Ovary (tissue), 9 donors: ENCODE data around the gene PLXNA2. TPM values are rescaled to one million over a fixed set of nuclear protein-coding genes. Genes with fewer than 3 reads are reported as not detected.

Experiments used
- DNase-seq, 5 donors: peaks; one replicate each; pipeline ENCODE4 v3.0.0-alpha.2; 2019 to 2020
- H3K27ac ChIP-seq, 2 donors: fragments of 200-600 bp; one replicate each; pipeline versions ENCODE4 v1.5.1 to v1.8.0; 2019 to 2022
- H3K27me3 ChIP-seq: fragments of 200-600 bp; one replicate; pipeline ENCODE4 v1.8.0; 2022
- H3K36me3 ChIP-seq: fragments of 200-600 bp; sonication (generic); one replicate; pipeline ENCODE4 v1.5.1; 2019
- H3K4me1 ChIP-seq: one replicate; pipeline ENCODE4 v1.8.1; 2013; ENCODE audit warnings: mild to moderate bottlenecking, moderate library complexity; ENCODE audit not compliant: insufficient read depth
- H3K4me3 ChIP-seq: fragments of 200-600 bp; sonication (generic); one replicate; pipeline ENCODE4 v1.5.1; 2017
- H3K9me3 ChIP-seq, 2 donors: fragments of 200-600 bp in 1 of 2; sonication (generic) in 1 of 2; one replicate each; pipeline versions ENCODE4 v1.5.1 to v1.8.1; 2013 to 2019; ENCODE audit warnings: mild to moderate bottlenecking in 1 of 2, moderate library complexity in 1 of 2
- EP300 ChIP-seq: sonication (generic); formaldehyde crosslinking; IDR thresholded peaks from one replicate; pipeline ENCODE4 v1.6.1; 2017; ENCODE audit warnings: antibody characterized with exemption
- POLR2A ChIP-seq: fragments of 450-650 bp; IDR thresholded peaks from one replicate; pipeline ENCODE4 v1.6.1; 2017; ENCODE audit warnings: antibody characterized with exemption, mild to moderate bottlenecking, moderate library complexity
- WGBS, 3 donors: extraction: QIAGEN DNeasy Blood & Tissue Kit in 1 of 3; methylation state at CpG; one replicate each; pipeline versions ENCODE4 v1.1.5 to v1.1.7; 2013 to 2017; 5-methylcytosine and 5-hydroxymethylcytosine counted together
- intact Hi-C, 4 donors: fragments of 100-400 bp; cut with DNase I; formaldehyde crosslinking; loops; one replicate each; pipeline versions ENCODE4 v1.11.0 to v1.15.1; 2022 to 2023
- polyA plus RNA-seq, 2 donors: library from polyadenylated mRNA; stranded (reverse); fragments of 200-250 nt in 1 of 2; fragments of 350-450 nt in 1 of 2; fragmentation: Illumina TruSeq in 1 of 2; extraction: RNeasy Lipid Tissue Mini Kit (QIAGEN cat#74804) in 1 of 2; gene quantifications; one replicate each; pipeline ENCODE4 v1.2.3, GENCODE V29; 2013 to 2014
- total RNA-seq, 7 donors: library from RNA; depleted of rRNA in 2 of 7; stranded (reverse); fragments of >200 nt in 2 of 7; fragmentation: NEBNext Ultra II Directional in 3 of 7; extraction: Animal tissue kit (Norgen Biotek cat#: 25700) in 3 of 7; gene quantifications; one replicate each; pipeline versions ENCODE4 v1.1.0 to v1.2.4, GENCODE V29; 2016 to 2023
- TF ChIP-seq, protein P1 (sequence below), 3 donors: fragments of 450-650 bp in 2 of 3; fragments of 200-600 bp in 1 of 3; IDR thresholded peaks; one replicate each; pipeline versions ENCODE4 v1.5.1 to v1.8.0; 2016 to 2022; ENCODE audit warnings: antibody characterized with exemption in 3 of 3, mild to moderate bottlenecking in 1 of 3
- donor health status: DM: no; HTN: no; CAD: no; lungs with moderate emphysema.
- donor health status: DM: no; HTN: no; CAD: no.
- donor health status: Bipolar disorder and iron deficiency.
- donor health status: DM: yes; HTN: yes; CAD: no.
- donor health status: DM: no; HTN: no; CAD: no.
- donor health status: DM: yes; HTN: yes; CAD: no.

The PLXNA2 gene
- total and polyA plus RNA-seq, 9 donors, result 10.7 to 71.5 (median 44.0) TPM

DNA sequence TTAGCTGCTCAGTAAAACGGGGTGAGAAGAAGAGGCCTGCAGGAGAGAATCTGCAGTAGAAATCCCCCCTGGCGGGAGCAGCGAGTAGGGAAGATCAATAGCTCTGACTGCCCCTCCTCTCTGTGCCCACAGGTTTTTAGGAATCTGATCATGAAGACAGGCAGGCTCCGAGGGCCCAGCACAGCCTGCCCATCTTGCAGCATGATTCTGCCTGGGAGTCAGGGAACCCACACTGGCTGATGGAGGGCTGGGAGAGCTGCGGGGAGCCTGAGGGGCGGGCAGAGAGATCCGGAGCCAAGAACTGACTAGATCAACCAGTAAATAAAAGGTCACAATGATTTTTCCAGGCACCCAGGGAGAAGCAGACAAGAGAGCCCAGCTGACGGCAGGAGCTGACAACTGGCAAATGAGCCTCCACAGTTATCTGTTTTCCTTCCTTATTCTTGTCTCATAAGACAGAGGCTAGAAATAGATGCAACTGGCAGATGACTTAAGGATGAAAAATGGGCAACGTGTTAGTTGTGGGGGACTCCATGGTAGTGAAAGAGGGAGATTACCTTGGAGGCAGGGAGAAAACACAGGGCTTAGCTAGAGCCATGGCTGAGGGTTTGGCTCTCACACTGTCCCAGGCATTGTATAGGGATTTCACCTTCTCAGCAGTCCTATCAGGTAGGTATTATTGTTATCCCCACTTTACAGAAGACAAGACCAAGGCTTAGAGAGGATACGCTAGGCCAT, 116.2 kb downstream of the PLXNA2 start:
- 65 to 75% (median 73%) methylated on average over 10 of the region's 10 CpGs for WGBS, 3 donors
- no peak overlapping the region for H3K27ac ChIP-seq
- peaks cover 3% of the 10 kb centered on the region for H3K4me1 ChIP-seq
- no peaks in the 10 kb centered on the region for H3K27me3 ChIP-seq
- H3K4me3 ChIP-seq, result no peak overlapping the region
- H3K9me3 ChIP-seq, result no peaks in the 10 kb centered on the region
- DNase-seq, result no peak
- H3K36me3 ChIP-seq, result no peaks in the 10 kb centered on the region
- intact Hi-C loops, result no loop called here
- TF ChIP-seq, protein P1, sequence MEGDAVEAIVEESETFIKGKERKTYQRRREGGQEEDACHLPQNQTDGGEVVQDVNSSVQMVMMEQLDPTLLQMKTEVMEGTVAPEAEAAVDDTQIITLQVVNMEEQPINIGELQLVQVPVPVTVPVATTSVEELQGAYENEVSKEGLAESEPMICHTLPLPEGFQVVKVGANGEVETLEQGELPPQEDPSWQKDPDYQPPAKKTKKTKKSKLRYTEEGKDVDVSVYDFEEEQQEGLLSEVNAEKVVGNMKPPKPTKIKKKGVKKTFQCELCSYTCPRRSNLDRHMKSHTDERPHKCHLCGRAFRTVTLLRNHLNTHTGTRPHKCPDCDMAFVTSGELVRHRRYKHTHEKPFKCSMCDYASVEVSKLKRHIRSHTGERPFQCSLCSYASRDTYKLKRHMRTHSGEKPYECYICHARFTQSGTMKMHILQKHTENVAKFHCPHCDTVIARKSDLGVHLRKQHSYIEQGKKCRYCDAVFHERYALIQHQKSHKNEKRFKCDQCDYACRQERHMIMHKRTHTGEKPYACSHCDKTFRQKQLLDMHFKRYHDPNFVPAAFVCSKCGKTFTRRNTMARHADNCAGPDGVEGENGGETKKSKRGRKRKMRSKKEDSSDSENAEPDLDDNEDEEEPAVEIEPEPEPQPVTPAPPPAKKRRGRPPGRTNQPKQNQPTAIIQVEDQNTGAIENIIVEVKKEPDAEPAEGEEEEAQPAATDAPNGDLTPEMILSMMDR (IDR thresholded peaks at IDR 0.05), result no peak
- TF ChIP-seq POLR2A (no peak), EP300 (no peak)

DNA sequence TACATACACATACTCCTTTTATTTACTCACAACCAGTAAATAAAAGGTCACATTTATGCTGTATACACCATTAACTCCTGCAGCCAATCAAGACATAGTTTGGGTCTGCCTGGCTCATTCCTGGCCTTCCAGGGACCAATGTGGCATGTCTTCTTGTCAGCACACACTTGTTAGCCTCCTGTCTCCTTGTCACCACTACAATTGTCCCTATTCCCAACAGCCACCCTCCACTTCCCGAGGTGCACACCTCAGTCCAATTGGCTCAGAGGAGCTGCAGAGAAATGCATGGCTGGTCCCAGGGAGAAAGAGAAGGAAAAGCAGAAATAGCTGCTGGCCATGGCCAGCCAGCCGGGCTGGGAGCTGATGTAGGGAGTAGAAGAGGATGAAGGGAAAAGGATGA, 116.9 kb downstream of the PLXNA2 start:
- intact Hi-C loops, result no loop called here
- WGBS, 3 donors, result 63 to 76% (median 64%) methylated on average over 2 of the region's 2 CpGs
- no peak overlapping the region for H3K27ac ChIP-seq

DNA sequence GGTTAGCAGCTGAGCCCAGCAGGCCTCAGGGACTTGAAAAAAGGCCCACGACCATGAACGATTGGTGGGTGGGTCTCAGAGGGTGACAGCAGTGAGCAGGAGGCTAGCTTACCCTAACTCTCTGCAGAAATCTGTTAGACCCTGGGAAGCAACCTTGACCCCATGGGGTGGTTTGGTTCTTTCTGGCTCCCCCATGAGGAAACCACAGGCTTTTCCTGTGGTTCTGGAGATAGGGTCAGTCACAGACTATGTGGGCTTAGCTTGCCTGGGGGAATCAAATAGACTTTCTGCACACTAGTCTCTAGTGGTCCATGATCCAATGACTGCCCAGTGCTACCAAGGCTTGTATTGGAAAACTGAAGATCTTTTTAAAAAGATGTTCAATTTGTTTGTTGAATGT, 118.1 kb downstream of the PLXNA2 start:
- WGBS, 3 donors, result 32 to 68% (median 44%) methylated on average over 2 of the region's 2 CpGs
- no peak overlapping the region for H3K27ac ChIP-seq
- H3K4me1 ChIP-seq, result no peaks in the 10 kb centered on the region
- no peak for DNase-seq
- TF ChIP-seq, protein P1 (IDR thresholded peaks at IDR 0.05), result no peak
- TF ChIP-seq EP300, result no peak
- TF ChIP-seq POLR2A, result no peak
- no peaks in the 10 kb centered on the region for H3K27me3 ChIP-seq
- no peak overlapping the region for H3K4me3 ChIP-seq
- H3K9me3 ChIP-seq, result no peaks in the 10 kb centered on the region
- intact Hi-C loops, result no loop called here
- no peaks in the 10 kb centered on the region for H3K36me3 ChIP-seq

More for the DNA sequence above, 116.9 kb downstream of the PLXNA2 start:
- Histone ChIP-seq H3K36me3 (no peaks in the 10 kb centered on the region), H3K9me3 (no peaks in the 10 kb centered on the region), H3K4me3 (no peak overlapping the region), H3K4me1 (peaks cover 3% of the 10 kb centered on the region), H3K27me3 (no peaks in the 10 kb centered on the region)
- TF ChIP-seq POLR2A (no peak), EP300 (no peak)
- TF ChIP-seq, protein P1 (IDR thresholded peaks at IDR 0.05), result no peak
- DNase-seq, result no peak

DNA sequence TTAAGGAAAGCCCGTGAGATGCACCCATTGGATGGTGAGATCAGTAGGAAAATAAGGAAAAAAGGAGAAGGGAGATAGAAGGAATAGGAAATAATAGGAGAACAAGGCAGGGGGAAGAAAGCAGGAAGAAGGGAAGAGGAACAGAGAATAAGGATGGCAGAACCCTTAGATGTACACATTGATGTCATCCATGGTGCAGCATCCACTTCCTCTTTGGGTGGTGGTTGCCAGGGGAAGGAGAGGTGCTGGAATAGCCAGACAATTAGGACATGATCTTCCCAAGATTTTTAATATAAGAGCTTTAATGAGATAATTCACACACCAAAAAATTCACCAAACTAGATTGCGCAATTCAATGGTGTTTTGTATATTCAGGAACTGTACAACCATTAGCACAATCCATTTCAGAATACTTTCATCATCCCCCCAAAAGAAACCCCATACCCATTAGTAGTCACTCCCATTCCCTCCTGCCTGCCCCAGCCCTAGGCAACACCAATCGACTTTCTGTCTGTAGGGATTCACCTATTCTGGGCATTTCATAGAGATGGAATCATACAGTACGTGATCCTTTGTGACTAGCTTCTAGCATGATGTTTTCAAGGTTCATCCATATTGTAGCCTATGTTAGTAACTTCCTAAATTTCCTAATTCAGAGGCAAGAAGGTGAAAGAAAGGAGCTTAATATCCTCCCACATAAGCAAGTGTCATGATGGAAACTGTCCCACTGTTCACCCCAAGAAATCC, 121.4 kb downstream of the PLXNA2 start:
- H3K4me1 ChIP-seq, result no peaks in the 10 kb centered on the region
- TF ChIP-seq POLR2A (no peak), EP300 (no peak)
- TF ChIP-seq, protein P1 (IDR thresholded peaks at IDR 0.05), result no peak
- H3K27ac ChIP-seq, result no peak overlapping the region
- H3K27me3 ChIP-seq, result no peaks in the 10 kb centered on the region
- DNase-seq, result no peak
- no peak overlapping the region for H3K4me3 ChIP-seq
- intact Hi-C loops, result no loop called here
- H3K36me3 ChIP-seq, result no peaks in the 10 kb centered on the region
- 97% methylated on average over 4 of the region's 4 CpGs for WGBS, 3 donors
- H3K9me3 ChIP-seq, result no peaks in the 10 kb centered on the region
